Liver (tissue), 9 donors: ENCODE data around the gene TNS1. TPM values are rescaled to one million over a fixed set of nuclear protein-coding genes. Genes with fewer than 3 reads are reported as not detected.

Source experiments
- DNase-seq: peaks from one replicate; pipeline ENCODE4 v3.0.0-alpha.2; 2017; ENCODE audit warnings: low spot score
- H3K27ac ChIP-seq, 2 donors: one replicate each; pipeline ENCODE4 v1.7.0; 2013; ENCODE audit warnings: inconsistent platforms in 2 of 2, low read length in 2 of 2, control low read depth in 1 of 2, low read depth in 1 of 2, mild to moderate bottlenecking in 1 of 2
- H3K27me3 ChIP-seq, 4 donors: one replicate each; pipeline versions ENCODE4 v1.6.1 to v1.7.0; 2013; ENCODE audit warnings: low read length in 3 of 4, inconsistent platforms in 1 of 4, mild to moderate bottlenecking in 1 of 4, moderate library complexity in 1 of 4; ENCODE audit not compliant: control insufficient read depth in 4 of 4, insufficient read depth in 4 of 4
- H3K36me3 ChIP-seq, 4 donors: one replicate each; pipeline versions ENCODE4 v1.6.1 to v1.7.0; 2013; ENCODE audit warnings: low read length in 3 of 4, mild to moderate bottlenecking in 3 of 4, low read depth in 1 of 4, moderate library complexity in 1 of 4; ENCODE audit not compliant: control insufficient read depth in 4 of 4, insufficient read depth in 3 of 4
- H3K4me1 ChIP-seq, 4 donors: one replicate each; pipeline versions ENCODE4 v1.6.1 to v1.7.0; 2013; ENCODE audit warnings: low read length in 3 of 4, mild to moderate bottlenecking in 3 of 4, moderate library complexity in 1 of 4; ENCODE audit not compliant: control insufficient read depth in 4 of 4, insufficient read depth in 4 of 4
- H3K4me3 ChIP-seq, 3 donors: one replicate each; pipeline versions ENCODE4 v1.6.1 to v1.7.0; 2013; ENCODE audit warnings: low read length in 3 of 3, control low read depth in 1 of 3, low read depth in 1 of 3, mild to moderate bottlenecking in 1 of 3
- H3K9ac ChIP-seq, 2 donors: one replicate each; pipeline ENCODE4 v1.7.0; 2013; ENCODE audit warnings: low read length in 2 of 2, mild to moderate bottlenecking in 2 of 2, moderate library complexity in 2 of 2, control low read depth in 1 of 2, low read depth in 1 of 2
- H3K9me3 ChIP-seq, 4 donors: one replicate each; pipeline versions ENCODE4 v1.6.1 to v1.7.0; 2013; ENCODE audit warnings: low read length in 3 of 4; ENCODE audit not compliant: control insufficient read depth in 4 of 4
- EGR1 ChIP-seq, 2 donors: IDR thresholded peaks; 2 replicates each; pipeline ENCODE4 v1.6.1; 2016 to 2018; ENCODE audit warnings: antibody characterized with exemption in 2 of 2, low read depth in 2 of 2
- FOXA1 ChIP-seq: IDR thresholded peaks from 2 replicates; pipeline ENCODE4 v1.6.1; 2016; ENCODE audit warnings: antibody characterized with exemption
- FOXA2 ChIP-seq: IDR thresholded peaks from 2 replicates; pipeline ENCODE4 v1.6.1; 2016; ENCODE audit warnings: antibody characterized with exemption
- GABPA ChIP-seq, 2 donors: IDR thresholded peaks in 1 of 2; conservative IDR thresholded peaks in 1 of 2; 2 replicates each; pipeline ENCODE4 v1.6.1; 2016; ENCODE audit warnings: antibody characterized with exemption in 2 of 2, mild to moderate bottlenecking in 1 of 2, moderate library complexity in 1 of 2
- HNF4A ChIP-seq, 2 donors: conservative IDR thresholded peaks; 2 replicates each; pipeline ENCODE4 v1.6.1; 2016; ENCODE audit warnings: antibody characterized with exemption in 2 of 2, mild to moderate bottlenecking in 2 of 2
- HNF4G ChIP-seq: IDR thresholded peaks from 2 replicates; pipeline ENCODE4 v1.6.1; 2016; ENCODE audit warnings: antibody characterized with exemption
- JUND ChIP-seq, 2 donors: IDR thresholded peaks; 2 replicates each; pipeline ENCODE4 v1.6.1; 2016; ENCODE audit warnings: antibody characterized with exemption in 2 of 2
- NR2F2 ChIP-seq: IDR thresholded peaks from 2 replicates; pipeline ENCODE4 v1.6.1; 2016; ENCODE audit warnings: antibody characterized with exemption
- RAD21 ChIP-seq, 2 donors: IDR thresholded peaks; 2 replicates each; pipeline ENCODE4 v1.6.1; 2016; ENCODE audit warnings: antibody characterized with exemption in 2 of 2, mild to moderate bottlenecking in 2 of 2
- RXRA ChIP-seq, 2 donors: IDR thresholded peaks; 2 replicates each; pipeline ENCODE4 v1.6.1; 2017 to 2018; ENCODE audit warnings: antibody characterized with exemption in 2 of 2, mild to moderate bottlenecking in 1 of 2
- SP1 ChIP-seq: IDR thresholded peaks from 2 replicates; pipeline ENCODE4 v1.6.1; 2018; ENCODE audit warnings: antibody characterized with exemption, mild to moderate bottlenecking
- TAF1 ChIP-seq: conservative IDR thresholded peaks from 2 replicates; pipeline ENCODE4 v1.6.1; 2016; ENCODE audit warnings: antibody characterized with exemption, mild to moderate bottlenecking
- YY1 ChIP-seq: IDR thresholded peaks from 2 replicates; pipeline ENCODE4 v1.6.1; 2016; ENCODE audit warnings: antibody characterized with exemption, mild to moderate bottlenecking
- WGBS: extraction: QIAGEN DNeasy Blood & Tissue Kit; methylation state at CpG from one replicate; pipeline ENCODE4 v1.1.7; 2013; 5-methylcytosine and 5-hydroxymethylcytosine counted together
- polyA plus RNA-seq, 2 donors: library from polyadenylated mRNA; stranded (reverse) in 1 of 2; unstranded in 1 of 2; fragments of 200-250 nt in 1 of 2; fragments of >200 nt in 1 of 2; fragmentation: Nextera tagmentation in 1 of 2; extraction: Ambion mirVana in 1 of 2; gene quantifications; one replicate each; pipeline versions ENCODE4 v1.2.1 to v1.2.3, GENCODE V29; 2013 to 2015
- total RNA-seq, 2 donors: library from RNA; depleted of rRNA; stranded (reverse); fragments of >200 nt; gene quantifications; one replicate each; pipeline ENCODE4 v1.2.3, GENCODE V29; 2014
- TF ChIP-seq, protein P1 (sequence below): IDR thresholded peaks from 2 replicates; pipeline ENCODE4 v1.6.1; 2016; ENCODE audit warnings: antibody characterized with exemption
- TF ChIP-seq, protein P2 (sequence below): fragments of 150-350 bp; IDR thresholded peaks from 2 replicates; pipeline ENCODE4 v1.5.1; 2017; ENCODE audit warnings: improper control_type of control experiment, low read depth, low read length; ENCODE audit not compliant: missing input control
- TF ChIP-seq, protein P3 (sequence below): IDR thresholded peaks from 2 replicates; pipeline ENCODE4 v1.6.1; 2016; ENCODE audit warnings: antibody characterized with exemption, mild to moderate bottlenecking
- TF ChIP-seq, protein P4 (sequence below): IDR thresholded peaks from 2 replicates; pipeline ENCODE4 v1.6.1; 2016; ENCODE audit warnings: antibody characterized with exemption
- donor health status: healthy.
- donor health status: healthy.
- donor health status: healthy.
- donor health status: healthy.
- donor health status: healthy.

Gene TNS1
- total and polyA plus RNA-seq, 4 donors = 16.3 to 128 (median 57.3) TPM

DNA sequence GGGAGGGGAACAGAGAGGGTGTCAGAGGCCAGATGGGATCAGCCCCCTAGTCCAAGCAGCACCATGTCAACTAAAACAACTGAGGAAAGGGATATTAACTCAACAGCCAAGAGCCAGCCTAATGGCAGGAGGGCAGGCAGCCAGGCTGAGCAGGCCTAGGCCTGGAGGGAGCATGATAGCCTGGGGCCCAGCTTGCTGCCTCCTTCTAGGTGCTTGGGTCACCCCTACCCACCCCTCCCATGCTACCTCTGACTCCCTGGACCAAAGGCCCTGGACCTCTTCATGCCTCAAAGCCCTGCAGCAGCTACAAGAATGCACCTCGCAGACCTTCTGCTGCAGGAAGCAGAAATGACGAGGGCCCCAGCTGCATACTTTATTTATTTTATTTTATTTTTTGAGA is 22.1 kb upstream of the TNS1 start:
- Histone ChIP-seq H3K4me1 (no peaks in the 10 kb centered on the region), H3K27me3 (no peaks in the 10 kb centered on the region), H3K9me3 (no peaks in the 10 kb centered on the region), H3K27ac (no peak overlapping the region), H3K9ac (no peak overlapping the region), H3K36me3 (no peaks in the 10 kb centered on the region), H3K4me3 (no peak overlapping the region)
- no peak for TF ChIP-seq EGR1 (IDR thresholded peaks at IDR 0.05; ENCODE audit: low read depth in 2 of 2)
- TF ChIP-seq, protein P1, sequence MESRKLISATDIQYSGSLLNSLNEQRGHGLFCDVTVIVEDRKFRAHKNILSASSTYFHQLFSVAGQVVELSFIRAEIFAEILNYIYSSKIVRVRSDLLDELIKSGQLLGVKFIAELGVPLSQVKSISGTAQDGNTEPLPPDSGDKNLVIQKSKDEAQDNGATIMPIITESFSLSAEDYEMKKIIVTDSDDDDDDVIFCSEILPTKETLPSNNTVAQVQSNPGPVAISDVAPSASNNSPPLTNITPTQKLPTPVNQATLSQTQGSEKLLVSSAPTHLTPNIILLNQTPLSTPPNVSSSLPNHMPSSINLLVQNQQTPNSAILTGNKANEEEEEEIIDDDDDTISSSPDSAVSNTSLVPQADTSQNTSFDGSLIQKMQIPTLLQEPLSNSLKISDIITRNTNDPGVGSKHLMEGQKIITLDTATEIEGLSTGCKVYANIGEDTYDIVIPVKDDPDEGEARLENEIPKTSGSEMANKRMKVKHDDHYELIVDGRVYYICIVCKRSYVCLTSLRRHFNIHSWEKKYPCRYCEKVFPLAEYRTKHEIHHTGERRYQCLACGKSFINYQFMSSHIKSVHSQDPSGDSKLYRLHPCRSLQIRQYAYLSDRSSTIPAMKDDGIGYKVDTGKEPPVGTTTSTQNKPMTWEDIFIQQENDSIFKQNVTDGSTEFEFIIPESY = no peak
- TF ChIP-seq RAD21 (IDR thresholded peaks at IDR 0.05) = no peak
- TF ChIP-seq, protein P2, sequence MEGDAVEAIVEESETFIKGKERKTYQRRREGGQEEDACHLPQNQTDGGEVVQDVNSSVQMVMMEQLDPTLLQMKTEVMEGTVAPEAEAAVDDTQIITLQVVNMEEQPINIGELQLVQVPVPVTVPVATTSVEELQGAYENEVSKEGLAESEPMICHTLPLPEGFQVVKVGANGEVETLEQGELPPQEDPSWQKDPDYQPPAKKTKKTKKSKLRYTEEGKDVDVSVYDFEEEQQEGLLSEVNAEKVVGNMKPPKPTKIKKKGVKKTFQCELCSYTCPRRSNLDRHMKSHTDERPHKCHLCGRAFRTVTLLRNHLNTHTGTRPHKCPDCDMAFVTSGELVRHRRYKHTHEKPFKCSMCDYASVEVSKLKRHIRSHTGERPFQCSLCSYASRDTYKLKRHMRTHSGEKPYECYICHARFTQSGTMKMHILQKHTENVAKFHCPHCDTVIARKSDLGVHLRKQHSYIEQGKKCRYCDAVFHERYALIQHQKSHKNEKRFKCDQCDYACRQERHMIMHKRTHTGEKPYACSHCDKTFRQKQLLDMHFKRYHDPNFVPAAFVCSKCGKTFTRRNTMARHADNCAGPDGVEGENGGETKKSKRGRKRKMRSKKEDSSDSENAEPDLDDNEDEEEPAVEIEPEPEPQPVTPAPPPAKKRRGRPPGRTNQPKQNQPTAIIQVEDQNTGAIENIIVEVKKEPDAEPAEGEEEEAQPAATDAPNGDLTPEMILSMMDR = no peak
- TF ChIP-seq HNF4A (conservative IDR thresholded peaks at IDR 0.05) = no peak
- no peak for TF ChIP-seq HNF4G
- no peak for TF ChIP-seq RXRA (IDR thresholded peaks at IDR 0.05)
- TF ChIP-seq YY1 = no peak
- TF ChIP-seq GABPA (IDR thresholded peaks at IDR 0.05 in 1 of 2, conservative IDR thresholded peaks at IDR 0.05 in 1 of 2) = no peak
- TF ChIP-seq FOXA1 = no peak
- TF ChIP-seq, protein P3, sequence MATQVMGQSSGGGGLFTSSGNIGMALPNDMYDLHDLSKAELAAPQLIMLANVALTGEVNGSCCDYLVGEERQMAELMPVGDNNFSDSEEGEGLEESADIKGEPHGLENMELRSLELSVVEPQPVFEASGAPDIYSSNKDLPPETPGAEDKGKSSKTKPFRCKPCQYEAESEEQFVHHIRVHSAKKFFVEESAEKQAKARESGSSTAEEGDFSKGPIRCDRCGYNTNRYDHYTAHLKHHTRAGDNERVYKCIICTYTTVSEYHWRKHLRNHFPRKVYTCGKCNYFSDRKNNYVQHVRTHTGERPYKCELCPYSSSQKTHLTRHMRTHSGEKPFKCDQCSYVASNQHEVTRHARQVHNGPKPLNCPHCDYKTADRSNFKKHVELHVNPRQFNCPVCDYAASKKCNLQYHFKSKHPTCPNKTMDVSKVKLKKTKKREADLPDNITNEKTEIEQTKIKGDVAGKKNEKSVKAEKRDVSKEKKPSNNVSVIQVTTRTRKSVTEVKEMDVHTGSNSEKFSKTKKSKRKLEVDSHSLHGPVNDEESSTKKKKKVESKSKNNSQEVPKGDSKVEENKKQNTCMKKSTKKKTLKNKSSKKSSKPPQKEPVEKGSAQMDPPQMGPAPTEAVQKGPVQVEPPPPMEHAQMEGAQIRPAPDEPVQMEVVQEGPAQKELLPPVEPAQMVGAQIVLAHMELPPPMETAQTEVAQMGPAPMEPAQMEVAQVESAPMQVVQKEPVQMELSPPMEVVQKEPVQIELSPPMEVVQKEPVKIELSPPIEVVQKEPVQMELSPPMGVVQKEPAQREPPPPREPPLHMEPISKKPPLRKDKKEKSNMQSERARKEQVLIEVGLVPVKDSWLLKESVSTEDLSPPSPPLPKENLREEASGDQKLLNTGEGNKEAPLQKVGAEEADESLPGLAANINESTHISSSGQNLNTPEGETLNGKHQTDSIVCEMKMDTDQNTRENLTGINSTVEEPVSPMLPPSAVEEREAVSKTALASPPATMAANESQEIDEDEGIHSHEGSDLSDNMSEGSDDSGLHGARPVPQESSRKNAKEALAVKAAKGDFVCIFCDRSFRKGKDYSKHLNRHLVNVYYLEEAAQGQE = no peak
- no peak for TF ChIP-seq FOXA2
- no peak for TF ChIP-seq JUND (IDR thresholded peaks at IDR 0.05)
- no peak for TF ChIP-seq SP1
- 98% methylated on average over 2 of the region's 2 CpGs for WGBS
- DNase-seq = no peak

DNA sequence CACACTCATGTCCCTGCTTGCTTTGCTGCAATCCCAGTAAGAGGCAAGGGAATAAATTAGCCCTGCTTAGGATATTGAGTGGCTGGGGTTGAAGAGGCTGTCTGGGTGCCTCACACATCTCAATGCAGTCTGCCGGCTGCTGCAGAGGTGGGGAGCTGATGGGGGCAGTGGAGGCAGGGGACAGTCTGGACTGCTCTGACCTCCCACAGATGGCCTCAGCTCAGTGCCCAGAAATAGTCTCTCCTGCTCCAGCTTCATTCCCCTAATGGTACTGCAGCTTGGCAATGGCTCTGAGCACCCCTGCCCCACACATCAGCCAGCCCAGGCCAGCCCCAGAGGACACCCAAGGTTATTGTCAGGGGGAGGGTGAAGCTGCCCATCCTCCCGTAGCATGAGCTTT is 21.5 kb upstream of the TNS1 start:
- TF ChIP-seq, protein P2 = no peak
- TF ChIP-seq HNF4G = no peak
- TF ChIP-seq EGR1 (IDR thresholded peaks at IDR 0.05; ENCODE audit: low read depth in 2 of 2) = no peak
- TF ChIP-seq RXRA (IDR thresholded peaks at IDR 0.05) = no peak
- no peak for TF ChIP-seq HNF4A (conservative IDR thresholded peaks at IDR 0.05)
- TF ChIP-seq JUND (IDR thresholded peaks at IDR 0.05) = no peak
- no peak for TF ChIP-seq FOXA2
- TF ChIP-seq, protein P3 = no peak
- TF ChIP-seq, protein P4, sequence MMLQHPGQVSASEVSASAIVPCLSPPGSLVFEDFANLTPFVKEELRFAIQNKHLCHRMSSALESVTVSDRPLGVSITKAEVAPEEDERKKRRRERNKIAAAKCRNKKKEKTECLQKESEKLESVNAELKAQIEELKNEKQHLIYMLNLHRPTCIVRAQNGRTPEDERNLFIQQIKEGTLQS = no peak
- no peak for TF ChIP-seq NR2F2
- no peak for TF ChIP-seq YY1
- TF ChIP-seq TAF1 = no peak
- no peak for TF ChIP-seq RAD21 (IDR thresholded peaks at IDR 0.05)
- Histone ChIP-seq H3K27ac (no peak overlapping the region), H3K4me3 (no peak overlapping the region), H3K9me3 (no peaks in the 10 kb centered on the region), H3K9ac (no peak overlapping the region), H3K27me3 (no peaks in the 10 kb centered on the region), H3K4me1 (no peaks in the 10 kb centered on the region), H3K36me3 (no peaks in the 10 kb centered on the region)
- DNase-seq = no peak
- WGBS = 91% methylated on average over 2 of the region's 2 CpGs
